Epithelial cell of proximal tubule (primary cell): ENCODE results near the gene MDM2. TPM values are rescaled to one million over a fixed set of nuclear protein-coding genes. Genes with fewer than 3 reads are reported as not detected.

ENCODE experiments used
- DNase-seq: peaks from one replicate; pipeline ENCODE4 v3.0.0-alpha.2; 2011; ENCODE audit warnings: low read depth
- H3K4me3 ChIP-seq: 2 replicates; pipeline ENCODE4 v1.5.1; 2011; ENCODE audit warnings: low read depth, mild to moderate bottlenecking, low read length
- CTCF ChIP-seq: conservative IDR thresholded peaks from 2 replicates; pipeline ENCODE4 v1.5.1; 2012; ENCODE audit warnings: low read depth, mild to moderate bottlenecking, low read length
- total RNA-seq: library from RNA; depleted of rRNA; stranded (reverse); fragments of >200 nt; gene quantifications from 2 replicates; pipeline ENCODE4 v1.2.3, GENCODE V29; 2015

Gene MDM2
- total RNA-seq, 1 donor from 2014 or later = 129 TPM

GRCh38 chr12:68790952-68791234, 17.1 kb upstream of the MDM2 start:
- DNase-seq = no peak
- TF ChIP-seq CTCF = no peak
- no peak overlapping the region for H3K4me3 ChIP-seq

GRCh38 chr12:68791897-68792481, 16.0 kb upstream of the MDM2 start:
- no peak for TF ChIP-seq CTCF
- H3K4me3 ChIP-seq = no peak overlapping the region
- DNase-seq = no peak

GRCh38 chr12:68792952-68793351, 15.0 kb upstream of the MDM2 start:
- no peak for TF ChIP-seq CTCF
- no peak overlapping the region for H3K4me3 ChIP-seq
- no peak for DNase-seq

GRCh38 chr12:68793436-68793835, 14.5 kb upstream of the MDM2 start:
- H3K4me3 ChIP-seq = no peak overlapping the region
- DNase-seq = no peak
- no peak for TF ChIP-seq CTCF

- no peak for TF ChIP-seq CTCF
- H3K4me3 ChIP-seq = no peak overlapping the region
- DNase-seq = no peak
Observed at GRCh38 chr12:68793975-68794652, 13.9 kb upstream of the MDM2 start.

- no peak overlapping the region for H3K4me3 ChIP-seq
- no peak for DNase-seq
- no peak for TF ChIP-seq CTCF
Observed at GRCh38 chr12:68794653-68795251, 13.2 kb upstream of the MDM2 start.

- no peak overlapping the region for H3K4me3 ChIP-seq
- no peak for TF ChIP-seq CTCF
- DNase-seq = no peak
Observed at GRCh38 chr12:68796399-68796798, 11.6 kb upstream of the MDM2 start.
